ENCODE results near the gene CHAT.

GRCh38 chr10:49619613-49620012, 5.8 kb downstream of the CHAT start:
- TF ChIP-seq CTCF (IDR thresholded peaks at IDR 0.05; ENCODE audit: low read depth, low read length) (no peak), EZH2phosphoT487 (IDR thresholded peaks at IDR 0.05; ENCODE audit: low read depth) (no peak)
